Liver (tissue), 9 donors: ENCODE results near the gene PTPRD. TPM values are rescaled to one million over a fixed set of nuclear protein-coding genes. Genes with fewer than 3 reads are reported as not detected.

Experiments
- DNase-seq: peaks from one replicate; pipeline ENCODE4 v3.0.0-alpha.2; 2017; ENCODE audit warnings: low spot score
- H3K27ac ChIP-seq, 2 donors: one replicate each; pipeline ENCODE4 v1.7.0; 2013; ENCODE audit warnings: inconsistent platforms in 2 of 2, low read length in 2 of 2, control low read depth in 1 of 2, low read depth in 1 of 2, mild to moderate bottlenecking in 1 of 2
- H3K27me3 ChIP-seq, 4 donors: one replicate each; pipeline versions ENCODE4 v1.6.1 to v1.7.0; 2013; ENCODE audit warnings: low read length in 3 of 4, inconsistent platforms in 1 of 4, mild to moderate bottlenecking in 1 of 4, moderate library complexity in 1 of 4; ENCODE audit not compliant: control insufficient read depth in 4 of 4, insufficient read depth in 4 of 4
- H3K36me3 ChIP-seq, 4 donors: one replicate each; pipeline versions ENCODE4 v1.6.1 to v1.7.0; 2013; ENCODE audit warnings: low read length in 3 of 4, mild to moderate bottlenecking in 3 of 4, low read depth in 1 of 4, moderate library complexity in 1 of 4; ENCODE audit not compliant: control insufficient read depth in 4 of 4, insufficient read depth in 3 of 4
- H3K4me1 ChIP-seq, 4 donors: one replicate each; pipeline versions ENCODE4 v1.6.1 to v1.7.0; 2013; ENCODE audit warnings: low read length in 3 of 4, mild to moderate bottlenecking in 3 of 4, moderate library complexity in 1 of 4; ENCODE audit not compliant: control insufficient read depth in 4 of 4, insufficient read depth in 4 of 4
- H3K4me3 ChIP-seq, 3 donors: one replicate each; pipeline versions ENCODE4 v1.6.1 to v1.7.0; 2013; ENCODE audit warnings: low read length in 3 of 3, control low read depth in 1 of 3, low read depth in 1 of 3, mild to moderate bottlenecking in 1 of 3
- H3K9ac ChIP-seq, 2 donors: one replicate each; pipeline ENCODE4 v1.7.0; 2013; ENCODE audit warnings: low read length in 2 of 2, mild to moderate bottlenecking in 2 of 2, moderate library complexity in 2 of 2, control low read depth in 1 of 2, low read depth in 1 of 2
- H3K9me3 ChIP-seq, 4 donors: one replicate each; pipeline versions ENCODE4 v1.6.1 to v1.7.0; 2013; ENCODE audit warnings: low read length in 3 of 4; ENCODE audit not compliant: control insufficient read depth in 4 of 4
- FOXA2 ChIP-seq: IDR thresholded peaks from 2 replicates; pipeline ENCODE4 v1.6.1; 2016; ENCODE audit warnings: antibody characterized with exemption
- GABPA ChIP-seq, 2 donors: IDR thresholded peaks in 1 of 2; conservative IDR thresholded peaks in 1 of 2; 2 replicates each; pipeline ENCODE4 v1.6.1; 2016; ENCODE audit warnings: antibody characterized with exemption in 2 of 2, mild to moderate bottlenecking in 1 of 2, moderate library complexity in 1 of 2
- HNF4A ChIP-seq, 2 donors: conservative IDR thresholded peaks; 2 replicates each; pipeline ENCODE4 v1.6.1; 2016; ENCODE audit warnings: antibody characterized with exemption in 2 of 2, mild to moderate bottlenecking in 2 of 2
- HNF4G ChIP-seq: IDR thresholded peaks from 2 replicates; pipeline ENCODE4 v1.6.1; 2016; ENCODE audit warnings: antibody characterized with exemption
- JUND ChIP-seq, 2 donors: IDR thresholded peaks; 2 replicates each; pipeline ENCODE4 v1.6.1; 2016; ENCODE audit warnings: antibody characterized with exemption in 2 of 2
- NR2F2 ChIP-seq: IDR thresholded peaks from 2 replicates; pipeline ENCODE4 v1.6.1; 2016; ENCODE audit warnings: antibody characterized with exemption
- RAD21 ChIP-seq, 2 donors: IDR thresholded peaks; 2 replicates each; pipeline ENCODE4 v1.6.1; 2016; ENCODE audit warnings: antibody characterized with exemption in 2 of 2, mild to moderate bottlenecking in 2 of 2
- RXRA ChIP-seq, 2 donors: IDR thresholded peaks; 2 replicates each; pipeline ENCODE4 v1.6.1; 2017 to 2018; ENCODE audit warnings: antibody characterized with exemption in 2 of 2, mild to moderate bottlenecking in 1 of 2
- SP1 ChIP-seq: IDR thresholded peaks from 2 replicates; pipeline ENCODE4 v1.6.1; 2018; ENCODE audit warnings: antibody characterized with exemption, mild to moderate bottlenecking
- TAF1 ChIP-seq: conservative IDR thresholded peaks from 2 replicates; pipeline ENCODE4 v1.6.1; 2016; ENCODE audit warnings: antibody characterized with exemption, mild to moderate bottlenecking
- YY1 ChIP-seq: IDR thresholded peaks from 2 replicates; pipeline ENCODE4 v1.6.1; 2016; ENCODE audit warnings: antibody characterized with exemption, mild to moderate bottlenecking
- WGBS: extraction: QIAGEN DNeasy Blood & Tissue Kit; methylation state at CpG from one replicate; pipeline ENCODE4 v1.1.7; 2013; 5-methylcytosine and 5-hydroxymethylcytosine counted together
- polyA plus RNA-seq, 2 donors: library from polyadenylated mRNA; stranded (reverse) in 1 of 2; unstranded in 1 of 2; fragments of 200-250 nt in 1 of 2; fragments of >200 nt in 1 of 2; fragmentation: Nextera tagmentation in 1 of 2; extraction: Ambion mirVana in 1 of 2; gene quantifications; one replicate each; pipeline versions ENCODE4 v1.2.1 to v1.2.3, GENCODE V29; 2013 to 2015
- total RNA-seq, 2 donors: library from RNA; depleted of rRNA; stranded (reverse); fragments of >200 nt; gene quantifications; one replicate each; pipeline ENCODE4 v1.2.3, GENCODE V29; 2014
- TF ChIP-seq, protein P1 (sequence below): IDR thresholded peaks from 2 replicates; pipeline ENCODE4 v1.6.1; 2016; ENCODE audit warnings: antibody characterized with exemption
- TF ChIP-seq, protein P2 (sequence below): IDR thresholded peaks from 2 replicates; pipeline ENCODE4 v1.6.1; 2016; ENCODE audit warnings: antibody characterized with exemption
- TF ChIP-seq, protein P3 (sequence below): IDR thresholded peaks from 2 replicates; pipeline ENCODE4 v1.6.1; 2016; ENCODE audit warnings: antibody characterized with exemption
- TF ChIP-seq, protein P4 (sequence below): IDR thresholded peaks from 2 replicates; pipeline ENCODE4 v1.6.1; 2016; ENCODE audit warnings: antibody characterized with exemption, mild to moderate bottlenecking
- TF ChIP-seq, protein P5 (sequence below): fragments of 150-350 bp; IDR thresholded peaks from 2 replicates; pipeline ENCODE4 v1.5.1; 2017; ENCODE audit warnings: improper control_type of control experiment, low read depth, low read length; ENCODE audit not compliant: missing input control
- donor health status: healthy.
- donor health status: healthy.
- donor health status: healthy.
- donor health status: healthy.
- donor health status: healthy.

PTPRD gene
- total and polyA plus RNA-seq, 4 donors: 0.78 to 34.2 (median 4.7) TPM

DNA sequence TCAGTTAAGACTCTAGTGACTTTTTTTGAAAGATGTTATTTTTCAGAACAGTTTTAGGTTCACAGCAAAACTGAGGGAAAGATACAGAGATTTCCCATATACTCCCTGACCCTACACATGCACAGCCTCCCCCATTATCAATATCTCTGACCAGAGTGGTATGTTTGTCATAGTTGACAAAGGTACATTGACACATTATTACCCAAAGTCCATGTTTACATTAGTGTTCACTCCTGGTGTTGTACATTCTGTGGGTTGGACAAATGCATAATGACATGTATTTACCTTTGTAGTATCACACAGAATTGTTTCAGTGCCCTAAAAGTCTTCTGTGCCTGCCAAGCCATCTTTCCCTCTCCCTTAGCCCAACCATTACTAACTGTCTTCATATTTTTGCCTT is 2342.6 kb downstream of the PTPRD start:
- Histone ChIP-seq H3K4me3 (no peak overlapping the region), H3K4me1 (no peaks in the 10 kb centered on the region), H3K9ac (no peak overlapping the region), H3K27ac (no peak overlapping the region), H3K36me3 (no peaks in the 10 kb centered on the region), H3K9me3 (no peaks in the 10 kb centered on the region), H3K27me3 (no peaks in the 10 kb centered on the region)
- DNase-seq: no peak
- TF ChIP-seq YY1: no peak
- TF ChIP-seq, protein P1, sequence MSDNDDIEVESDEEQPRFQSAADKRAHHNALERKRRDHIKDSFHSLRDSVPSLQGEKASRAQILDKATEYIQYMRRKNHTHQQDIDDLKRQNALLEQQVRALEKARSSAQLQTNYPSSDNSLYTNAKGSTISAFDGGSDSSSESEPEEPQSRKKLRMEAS: no peak
- TF ChIP-seq RAD21 (IDR thresholded peaks at IDR 0.05): no peak
- TF ChIP-seq JUND (IDR thresholded peaks at IDR 0.05): no peak
- no peak for TF ChIP-seq GABPA (IDR thresholded peaks at IDR 0.05 in 1 of 2, conservative IDR thresholded peaks at IDR 0.05 in 1 of 2)
- TF ChIP-seq, protein P2, sequence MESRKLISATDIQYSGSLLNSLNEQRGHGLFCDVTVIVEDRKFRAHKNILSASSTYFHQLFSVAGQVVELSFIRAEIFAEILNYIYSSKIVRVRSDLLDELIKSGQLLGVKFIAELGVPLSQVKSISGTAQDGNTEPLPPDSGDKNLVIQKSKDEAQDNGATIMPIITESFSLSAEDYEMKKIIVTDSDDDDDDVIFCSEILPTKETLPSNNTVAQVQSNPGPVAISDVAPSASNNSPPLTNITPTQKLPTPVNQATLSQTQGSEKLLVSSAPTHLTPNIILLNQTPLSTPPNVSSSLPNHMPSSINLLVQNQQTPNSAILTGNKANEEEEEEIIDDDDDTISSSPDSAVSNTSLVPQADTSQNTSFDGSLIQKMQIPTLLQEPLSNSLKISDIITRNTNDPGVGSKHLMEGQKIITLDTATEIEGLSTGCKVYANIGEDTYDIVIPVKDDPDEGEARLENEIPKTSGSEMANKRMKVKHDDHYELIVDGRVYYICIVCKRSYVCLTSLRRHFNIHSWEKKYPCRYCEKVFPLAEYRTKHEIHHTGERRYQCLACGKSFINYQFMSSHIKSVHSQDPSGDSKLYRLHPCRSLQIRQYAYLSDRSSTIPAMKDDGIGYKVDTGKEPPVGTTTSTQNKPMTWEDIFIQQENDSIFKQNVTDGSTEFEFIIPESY: no peak
- TF ChIP-seq, protein P3, sequence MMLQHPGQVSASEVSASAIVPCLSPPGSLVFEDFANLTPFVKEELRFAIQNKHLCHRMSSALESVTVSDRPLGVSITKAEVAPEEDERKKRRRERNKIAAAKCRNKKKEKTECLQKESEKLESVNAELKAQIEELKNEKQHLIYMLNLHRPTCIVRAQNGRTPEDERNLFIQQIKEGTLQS: no peak
- TF ChIP-seq RXRA (IDR thresholded peaks at IDR 0.05): no peak
- TF ChIP-seq HNF4A (conservative IDR thresholded peaks at IDR 0.05): no peak

DNA sequence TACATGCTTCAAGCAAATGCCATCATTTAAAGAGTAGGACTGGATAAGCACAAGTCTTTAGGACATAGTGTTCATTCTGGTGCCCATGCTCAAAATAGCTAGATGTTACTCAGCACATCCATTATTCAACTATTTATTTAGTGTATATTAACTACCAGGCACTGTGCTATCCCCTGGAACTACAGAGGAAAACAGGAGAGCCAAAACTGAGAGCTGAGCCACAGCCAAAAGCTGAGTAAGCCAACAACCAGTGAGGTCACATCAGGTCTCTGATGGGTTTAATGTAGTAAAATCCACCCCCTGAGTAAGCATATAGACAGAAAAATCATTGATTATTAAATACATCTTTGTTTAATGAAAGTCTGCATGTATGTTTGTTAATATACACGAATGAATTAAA is 2343.9 kb downstream of the PTPRD start:
- Histone ChIP-seq H3K4me3 (no peak overlapping the region), H3K36me3 (no peaks in the 10 kb centered on the region), H3K9me3 (no peaks in the 10 kb centered on the region), H3K27ac (no peak overlapping the region), H3K27me3 (no peaks in the 10 kb centered on the region), H3K4me1 (no peaks in the 10 kb centered on the region), H3K9ac (no peak overlapping the region)
- DNase-seq: no peak
- TF ChIP-seq, protein P4, sequence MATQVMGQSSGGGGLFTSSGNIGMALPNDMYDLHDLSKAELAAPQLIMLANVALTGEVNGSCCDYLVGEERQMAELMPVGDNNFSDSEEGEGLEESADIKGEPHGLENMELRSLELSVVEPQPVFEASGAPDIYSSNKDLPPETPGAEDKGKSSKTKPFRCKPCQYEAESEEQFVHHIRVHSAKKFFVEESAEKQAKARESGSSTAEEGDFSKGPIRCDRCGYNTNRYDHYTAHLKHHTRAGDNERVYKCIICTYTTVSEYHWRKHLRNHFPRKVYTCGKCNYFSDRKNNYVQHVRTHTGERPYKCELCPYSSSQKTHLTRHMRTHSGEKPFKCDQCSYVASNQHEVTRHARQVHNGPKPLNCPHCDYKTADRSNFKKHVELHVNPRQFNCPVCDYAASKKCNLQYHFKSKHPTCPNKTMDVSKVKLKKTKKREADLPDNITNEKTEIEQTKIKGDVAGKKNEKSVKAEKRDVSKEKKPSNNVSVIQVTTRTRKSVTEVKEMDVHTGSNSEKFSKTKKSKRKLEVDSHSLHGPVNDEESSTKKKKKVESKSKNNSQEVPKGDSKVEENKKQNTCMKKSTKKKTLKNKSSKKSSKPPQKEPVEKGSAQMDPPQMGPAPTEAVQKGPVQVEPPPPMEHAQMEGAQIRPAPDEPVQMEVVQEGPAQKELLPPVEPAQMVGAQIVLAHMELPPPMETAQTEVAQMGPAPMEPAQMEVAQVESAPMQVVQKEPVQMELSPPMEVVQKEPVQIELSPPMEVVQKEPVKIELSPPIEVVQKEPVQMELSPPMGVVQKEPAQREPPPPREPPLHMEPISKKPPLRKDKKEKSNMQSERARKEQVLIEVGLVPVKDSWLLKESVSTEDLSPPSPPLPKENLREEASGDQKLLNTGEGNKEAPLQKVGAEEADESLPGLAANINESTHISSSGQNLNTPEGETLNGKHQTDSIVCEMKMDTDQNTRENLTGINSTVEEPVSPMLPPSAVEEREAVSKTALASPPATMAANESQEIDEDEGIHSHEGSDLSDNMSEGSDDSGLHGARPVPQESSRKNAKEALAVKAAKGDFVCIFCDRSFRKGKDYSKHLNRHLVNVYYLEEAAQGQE: no peak
- TF ChIP-seq JUND (IDR thresholded peaks at IDR 0.05): no peak
- no peak for TF ChIP-seq TAF1
- TF ChIP-seq FOXA2: no peak
- TF ChIP-seq YY1: no peak
- no peak for TF ChIP-seq HNF4A (conservative IDR thresholded peaks at IDR 0.05)
- TF ChIP-seq NR2F2: no peak
- TF ChIP-seq, protein P3: no peak
- TF ChIP-seq RAD21 (IDR thresholded peaks at IDR 0.05): no peak
- TF ChIP-seq, protein P2: no peak
- TF ChIP-seq SP1: no peak
- TF ChIP-seq HNF4G: no peak
- TF ChIP-seq RXRA (IDR thresholded peaks at IDR 0.05): no peak
- TF ChIP-seq, protein P5, sequence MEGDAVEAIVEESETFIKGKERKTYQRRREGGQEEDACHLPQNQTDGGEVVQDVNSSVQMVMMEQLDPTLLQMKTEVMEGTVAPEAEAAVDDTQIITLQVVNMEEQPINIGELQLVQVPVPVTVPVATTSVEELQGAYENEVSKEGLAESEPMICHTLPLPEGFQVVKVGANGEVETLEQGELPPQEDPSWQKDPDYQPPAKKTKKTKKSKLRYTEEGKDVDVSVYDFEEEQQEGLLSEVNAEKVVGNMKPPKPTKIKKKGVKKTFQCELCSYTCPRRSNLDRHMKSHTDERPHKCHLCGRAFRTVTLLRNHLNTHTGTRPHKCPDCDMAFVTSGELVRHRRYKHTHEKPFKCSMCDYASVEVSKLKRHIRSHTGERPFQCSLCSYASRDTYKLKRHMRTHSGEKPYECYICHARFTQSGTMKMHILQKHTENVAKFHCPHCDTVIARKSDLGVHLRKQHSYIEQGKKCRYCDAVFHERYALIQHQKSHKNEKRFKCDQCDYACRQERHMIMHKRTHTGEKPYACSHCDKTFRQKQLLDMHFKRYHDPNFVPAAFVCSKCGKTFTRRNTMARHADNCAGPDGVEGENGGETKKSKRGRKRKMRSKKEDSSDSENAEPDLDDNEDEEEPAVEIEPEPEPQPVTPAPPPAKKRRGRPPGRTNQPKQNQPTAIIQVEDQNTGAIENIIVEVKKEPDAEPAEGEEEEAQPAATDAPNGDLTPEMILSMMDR: no peak
- no peak for TF ChIP-seq GABPA (IDR thresholded peaks at IDR 0.05 in 1 of 2, conservative IDR thresholded peaks at IDR 0.05 in 1 of 2)
- 9% methylated on average over 1 of the region's 1 CpG for WGBS
